Activated naive CD4-positive, alpha-beta T cell treated with anti-CD3 and anti-CD28 coated beads, Interleukin-2, amount 50 U/mL, for 16 hours (primary cell): Measurements from ENCODE around the gene IL2RA.
"Not testable (repeated sequence)": the region's sequence is repeated elsewhere in the genome, so short reads cannot be mapped to it uniquely, and the experiment has no call there.

Experiments
- DNase-seq: peaks from one replicate; pipeline ENCODE4 v3.0.0-alpha.2; 2020

Gene IL2RA

GRCh38 chr10:5976512-5977470 is 85.4 kb downstream of the IL2RA start:
- peak; percentile 56 for DNase-seq

GRCh38 chr10:5975641-5976473 is 86.3 kb downstream of the IL2RA start:
- peak; percentile 56 for DNase-seq

GRCh38 chr10:5973069-5973468 is 89.1 kb downstream of the IL2RA start:
- DNase-seq, result no peak

GRCh38 chr10:5971886-5972285 is 90.3 kb downstream of the IL2RA start:
- no peak for DNase-seq

- no peak for DNase-seq
Measured at GRCh38 chr10:5971315-5971832, 90.8 kb downstream of the IL2RA start.

GRCh38 chr10:5970527-5970926 is 91.6 kb downstream of the IL2RA start:
- DNase-seq, result no peak

- DNase-seq, result no peak
Measured at GRCh38 chr10:5970066-5970465, 92.1 kb downstream of the IL2RA start.

GRCh38 chr10:5968681-5969453 is 93.3 kb downstream of the IL2RA start:
- DNase-seq, result no peak

- DNase-seq, result no peak
Measured at GRCh38 chr10:5968037-5968680, 94.0 kb downstream of the IL2RA start.

GRCh38 chr10:5965266-5965665 is 96.9 kb downstream of the IL2RA start:
- DNase-seq, result no peak

GRCh38 chr10:5964736-5965135 is 97.4 kb downstream of the IL2RA start:
- no peak for DNase-seq

GRCh38 chr10:5963591-5963990 is 98.6 kb downstream of the IL2RA start:
- DNase-seq, result no peak

- DNase-seq, result no peak
Measured at GRCh38 chr10:5963071-5963470, 99.1 kb downstream of the IL2RA start.

- DNase-seq, result not testable (repeated sequence)
Measured at GRCh38 chr10:5962358-5962940, 99.7 kb downstream of the IL2RA start.

- DNase-seq, result no peak
Measured at GRCh38 chr10:5961405-5962100, 100.6 kb downstream of the IL2RA start.

- DNase-seq, result not testable (repeated sequence)
Measured at GRCh38 chr10:5960973-5961275, 101.2 kb downstream of the IL2RA start.
